GM15510 (cell line): Measurements from ENCODE around the gene MYBPH.

Experiments
- POLR2A ChIP-seq: IDR thresholded peaks from 3 replicates; pipeline ENCODE4 v1.6.1; 2011; ENCODE audit warnings: borderline replicate concordance; ENCODE audit not compliant: insufficient read length; ENCODE audit errors: extremely low read depth

Gene MYBPH

GRCh38 chr1:203166192-203166940 is 9.3 kb downstream of the MYBPH start:
- TF ChIP-seq POLR2A: no peak

GRCh38 chr1:203165800-203166161 is 9.8 kb downstream of the MYBPH start:
- no peak for TF ChIP-seq POLR2A

- TF ChIP-seq POLR2A: no peak
Observed at GRCh38 chr1:203165101-203165799, 10.4 kb downstream of the MYBPH start.

- no peak for TF ChIP-seq POLR2A
Observed at GRCh38 chr1:203163891-203164635, 11.6 kb downstream of the MYBPH start.

- TF ChIP-seq POLR2A: no peak
Observed at GRCh38 chr1:203162403-203162802, 13.2 kb downstream of the MYBPH start.

- no peak for TF ChIP-seq POLR2A
Observed at GRCh38 chr1:203161703-203162102, 13.9 kb downstream of the MYBPH start.

GRCh38 chr1:203161175-203161574 is 14.5 kb downstream of the MYBPH start:
- TF ChIP-seq POLR2A: no peak

GRCh38 chr1:203159844-203160243 is 15.8 kb downstream of the MYBPH start:
- no peak for TF ChIP-seq POLR2A

- TF ChIP-seq POLR2A: no peak
Observed at GRCh38 chr1:203158960-203159665, 16.5 kb downstream of the MYBPH start.

GRCh38 chr1:203158423-203158822 is 17.2 kb downstream of the MYBPH start:
- no peak for TF ChIP-seq POLR2A

- TF ChIP-seq POLR2A: no peak
Observed at GRCh38 chr1:203156280-203156679, 19.3 kb downstream of the MYBPH start.

GRCh38 chr1:203153989-203154821 is 21.4 kb downstream of the MYBPH start:
- no peak for TF ChIP-seq POLR2A

GRCh38 chr1:203153051-203153988 is 22.3 kb downstream of the MYBPH start:
- no peak for TF ChIP-seq POLR2A
